ENCODE results near the gene SCML2.
"Not testable (repeated sequence)": the region's sequence is repeated elsewhere in the genome, so short reads cannot be mapped to it uniquely, and the experiment has no call there.

Gene SCML2

DNA sequence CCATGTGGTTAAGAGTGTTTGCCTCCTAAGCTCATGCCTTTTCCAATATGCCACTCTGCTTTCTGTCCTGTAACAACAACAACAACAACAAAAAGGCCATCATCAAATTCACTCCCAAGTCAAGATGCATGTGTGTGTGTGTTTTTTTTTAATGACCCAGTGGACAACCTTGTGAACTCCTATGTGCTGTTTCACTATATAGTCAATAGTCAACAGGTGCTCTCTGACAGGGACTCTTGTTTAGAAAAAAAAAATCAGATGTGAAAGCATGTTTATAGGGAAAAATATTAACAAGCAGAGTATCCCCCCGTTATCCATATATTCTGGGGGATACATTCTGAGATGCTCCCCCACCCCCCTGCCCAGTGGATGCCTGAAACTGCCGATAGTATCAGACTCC lies 83.2 kb downstream of the SCML2 start:
- DNase-seq = no peak

- no peak for DNase-seq
Measured at GRCh38 chrX:18255059-18255458, 99.4 kb downstream of the SCML2 start.

GRCh38 chrX:18252644-18253359 lies 101.7 kb downstream of the SCML2 start:
- no peak for DNase-seq

- not testable (repeated sequence) for DNase-seq
Measured at GRCh38 chrX:18229646-18230045, 124.8 kb downstream of the SCML2 start.

- no peak for DNase-seq
Measured at GRCh38 chrX:18228069-18228468, 126.4 kb downstream of the SCML2 start.

DNA sequence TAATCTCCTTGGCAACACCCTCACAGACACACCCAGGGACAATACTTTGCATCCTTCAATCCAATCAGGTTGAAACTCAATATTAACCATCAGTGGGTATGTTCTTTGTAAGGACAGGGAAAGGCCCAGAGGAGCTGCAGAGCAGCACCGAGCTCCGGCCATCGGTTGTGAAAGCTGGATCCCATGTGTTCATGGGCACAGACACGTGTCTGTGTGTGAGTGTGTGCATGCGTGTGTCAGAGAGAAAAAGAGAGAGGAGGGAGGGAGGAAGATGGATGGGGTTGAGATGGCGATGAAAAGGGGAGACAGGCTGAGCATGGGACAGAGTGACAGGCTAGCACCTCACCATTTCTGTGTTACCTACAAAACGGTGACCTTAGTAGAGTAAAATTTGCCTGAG lies 127.0 kb downstream of the SCML2 start:
- no peak for DNase-seq

DNA sequence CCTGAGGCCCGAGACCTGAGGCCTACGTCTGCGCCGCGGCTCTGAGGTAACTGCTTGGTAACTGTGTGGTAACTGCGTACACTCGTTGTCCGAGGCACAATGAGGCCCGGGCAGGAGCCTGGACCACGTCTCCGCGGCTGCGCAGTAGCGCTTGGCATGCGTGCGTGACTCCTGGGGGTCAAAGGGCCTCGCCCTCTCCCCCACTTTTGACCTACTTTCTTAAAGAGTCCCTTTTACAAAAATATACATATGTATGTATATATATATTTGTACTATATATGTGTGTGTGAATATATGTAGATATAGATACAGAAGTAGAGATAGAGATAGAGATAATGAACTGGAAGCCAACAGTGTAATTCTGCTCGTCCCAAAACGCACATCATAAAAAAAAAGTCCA lies 133.7 kb downstream of the SCML2 start, which contains the start of gene BEND2:
Gene BEND2, minus strand, starts transcription at position 101 of the 400 bp plus-strand sequence. CDS start 136 bp downstream, outside the sequence.
- no peak for DNase-seq

GRCh38 chrX:18210470-18210869 lies 144.0 kb downstream of the SCML2 start:
- DNase-seq = no peak

DNA sequence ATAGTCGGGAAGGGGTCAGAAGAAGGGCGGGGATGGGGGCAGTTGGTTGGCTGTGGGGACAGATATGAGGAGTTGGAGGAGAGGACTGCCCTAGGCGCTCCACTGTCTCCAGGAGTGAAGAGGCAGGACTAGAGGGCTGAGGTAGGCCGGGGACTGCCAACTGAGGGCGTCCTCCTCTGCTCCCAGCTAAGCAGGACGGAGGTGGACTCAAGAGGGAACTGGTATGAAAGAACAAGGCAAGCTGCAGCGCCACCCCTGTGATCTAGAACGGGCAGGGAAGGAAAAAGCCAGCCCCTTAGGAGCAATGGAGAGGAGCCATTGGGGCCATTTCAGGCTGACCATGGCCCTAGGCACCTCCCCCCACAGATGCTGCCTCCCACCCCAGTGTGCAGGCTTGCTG lies 147.8 kb downstream of the SCML2 start:
- no peak for DNase-seq

- no peak for DNase-seq
Measured at GRCh38 chrX:18203631-18204030, 150.9 kb downstream of the SCML2 start.

GRCh38 chrX:18194688-18195087 lies 159.8 kb downstream of the SCML2 start:
- no peak for DNase-seq
